HCT116 (cell line): Measurements from ENCODE around the gene CAST. TPM values are rescaled to one million over a fixed set of nuclear protein-coding genes. Genes with fewer than 3 reads are reported as not detected.

Experiments used
- ATAC-seq: fragments of 200-7000 bp; cut with Tn5 transposase; 2 replicates; pipeline ENCODE4 v1.9.1; 2020; ENCODE audit warnings: mild to moderate bottlenecking, moderate library complexity
- BruUV-seq: library from RNA; stranded (reverse); fragments of 400-500 nt; replicated peaks from 2 replicates; lab custom pipeline; 2021; lab: Mats Ljungman, UMichigan
- CTCF ChIA-PET: fragments of 300-600 bp; sonication (Branson Sonifier 250); formaldehyde crosslinking; loops from one replicate; lab custom pipeline; 2021; ENCODE audit warnings: antibody characterized with exemption; lab: Charles Lee
- POLR2A ChIA-PET: fragments of 300-600, 350-600 bp; sonication (Branson Sonifier 250); formaldehyde crosslinking; loops from one replicate; lab custom pipeline; 2021; ENCODE audit warnings: antibody characterized with exemption; lab: Charles Lee
- RAD21 ChIA-PET, 2 experiments: fragments of 300-600 bp; sonication (Branson Sonifier 250); formaldehyde crosslinking; loops; one replicate each; lab custom pipeline; 2023; ENCODE audit warnings: low total read pairs in 2 of 2; ENCODE audit not compliant: uncharacterized antibody in 2 of 2, unreplicated experiment in 2 of 2, low non-redundant PET in 1 of 2; lab: Charles Lee
- DNase-seq: peaks from one replicate; pipeline ENCODE4 v3.0.0-alpha.2; 2010; ENCODE audit warnings: low read depth, low spot score
- H2AFZ ChIP-seq: fragments of 200-600 bp; shearing (Covaris generic), sonication (generic); 2 replicates; pipeline ENCODE4 v1.6.1; 2017; ENCODE audit warnings: low read depth, mixed run types, mixed read lengths, antibody characterized with exemption, low read length; ENCODE audit not compliant: poor library complexity, severe bottlenecking
- H3K27ac ChIP-seq: 2 replicates; pipeline ENCODE4 v1.5.1; 2012; ENCODE audit warnings: low read depth, low read length
- H3K27me3 ChIP-seq: fragments of 200-600 bp; sonication (generic); 2 replicates; pipeline ENCODE4 v1.6.1; 2016; ENCODE audit warnings: mixed run types, low read length, mixed read lengths; ENCODE audit not compliant: insufficient read depth
- H3K36me3 ChIP-seq, 2 experiments: fragments of 200-500 bp in 1 of 2; fragments of 200-600 bp in 1 of 2; sonication (Bioruptor generic) in 1 of 2; sonication (generic) in 1 of 2; 2 replicates each; pipeline versions ENCODE4 v1.5.1 to v1.6.1; 2014 to 2016; ENCODE audit warnings: low read length in 2 of 2, inconsistent platforms in 1 of 2, mixed read lengths in 1 of 2, mixed run types in 1 of 2; ENCODE audit not compliant: insufficient read depth in 2 of 2, control insufficient read depth in 1 of 2
- H3K4me1 ChIP-seq, 2 experiments: fragments of 200-600 bp in 1 of 2; sonication (generic) in 1 of 2; 2 replicates each; pipeline versions ENCODE4 v1.5.1 to v1.6.1; 2012 to 2017; ENCODE audit warnings: low read length in 2 of 2, inconsistent platforms in 1 of 2, mild to moderate bottlenecking in 1 of 2, mixed read lengths in 1 of 2, mixed run types in 1 of 2, moderate library complexity in 1 of 2; ENCODE audit not compliant: insufficient read depth in 2 of 2, control insufficient read depth in 1 of 2
- H3K4me2 ChIP-seq: fragments of 200-600 bp; sonication (generic); 2 replicates; pipeline ENCODE4 v1.6.1; 2017; ENCODE audit warnings: mixed run types, low read length, mixed read lengths
- H3K4me3 ChIP-seq, 2 experiments: fragments of 200-600 bp in 1 of 2; sonication (generic) in 1 of 2; replicated peaks in 1 of 2; 2 replicates each; pipeline ENCODE4 v1.5.1; 2011 to 2016; ENCODE audit warnings: low read length in 2 of 2, control low read depth in 1 of 2, low read depth in 1 of 2, mild to moderate bottlenecking in 1 of 2, mixed read lengths in 1 of 2, mixed run types in 1 of 2
- H3K79me2 ChIP-seq: fragments of 200-600 bp; sonication (generic); 2 replicates; pipeline ENCODE4 v1.6.1; 2017; ENCODE audit warnings: mild to moderate bottlenecking, mixed run types, low read length, moderate library complexity, mixed read lengths; ENCODE audit not compliant: insufficient read depth
- H3K9ac ChIP-seq: fragments of 200-600 bp; sonication (generic); 2 replicates; pipeline ENCODE4 v1.6.1; 2016; ENCODE audit warnings: low read length, mixed read lengths
- H3K9me2 ChIP-seq: fragments of 200-600 bp; sonication (generic), shearing (Covaris generic); 2 replicates; pipeline ENCODE4 v1.6.1; 2017; ENCODE audit warnings: mixed run types, mild to moderate bottlenecking, moderate library complexity; ENCODE audit not compliant: insufficient read depth
- H3K9me3 ChIP-seq, 2 experiments: fragments of 200-500 bp in 1 of 2; fragments of 200-600 bp in 1 of 2; sonication (Bioruptor generic) in 1 of 2; sonication (generic) in 1 of 2; 2 replicates each; pipeline ENCODE4 v1.6.1; 2014 to 2017; ENCODE audit warnings: low read length in 2 of 2, mixed read lengths in 2 of 2, inconsistent platforms in 1 of 2, low read depth in 1 of 2, mild to moderate bottlenecking in 1 of 2, mixed run types in 1 of 2, moderate library complexity in 1 of 2; ENCODE audit not compliant: control insufficient read depth in 1 of 2, insufficient read depth in 1 of 2
- H4K20me1 ChIP-seq: fragments of 200-600 bp; sonication (generic), shearing (Covaris generic); 2 replicates; pipeline ENCODE4 v1.6.1; 2017; ENCODE audit warnings: mixed run types, mild to moderate bottlenecking, moderate library complexity; ENCODE audit not compliant: insufficient read depth
- CTCF ChIP-seq, 3 experiments: fragments of 200-600 bp in 1 of 3; sonication (generic) in 1 of 3; IDR thresholded peaks in 2 of 3; conservative IDR thresholded peaks in 1 of 3; 2 replicates each; pipeline ENCODE4 v1.5.1; 2012 to 2017; ENCODE audit warnings: low read depth in 2 of 3, low read length in 2 of 3, antibody characterized with exemption in 1 of 3, borderline replicate concordance in 1 of 3, control low read depth in 1 of 3, mild to moderate bottlenecking in 1 of 3, mixed read lengths in 1 of 3, mixed run types in 1 of 3, moderate library complexity in 1 of 3; ENCODE audit not compliant: insufficient read depth in 1 of 3
- FOSL1 ChIP-seq: IDR thresholded peaks from 2 replicates; pipeline ENCODE4 v1.6.1; 2012; ENCODE audit warnings: low read depth
- JUND ChIP-seq: IDR thresholded peaks from 2 replicates; pipeline ENCODE4 v1.6.1; 2012
- POLR2AphosphoS5 ChIP-seq: IDR thresholded peaks from 2 replicates; pipeline ENCODE4 v1.6.1; 2011; ENCODE audit warnings: mild to moderate bottlenecking, low read depth, low read length, moderate library complexity
- RAD21 ChIP-seq: IDR thresholded peaks from 2 replicates; pipeline ENCODE4 v1.6.1; 2012; ENCODE audit warnings: low read depth, mild to moderate bottlenecking
- SIN3A ChIP-seq: IDR thresholded peaks from 2 replicates; pipeline ENCODE4 v1.6.1; 2012; ENCODE audit warnings: low read depth
- intact Hi-C: fragments of 100-400 bp; cut with micrococcal nuclease; formaldehyde crosslinking; loops from 2 replicates; pipeline ENCODE4 v1.10.0; 2022
- total RNA-seq: library from RNA; stranded (reverse); gene quantifications from one replicate; pipeline ENCODE4 v1.2.1, GENCODE V29; 2021; ENCODE audit not compliant: unreplicated experiment

Gene CAST
- total RNA-seq, 1 experiment from 2014 or later = 142 TPM

- no peak for ATAC-seq
- POLR2A ChIA-PET = no interaction called here
- no peaks in the 10 kb centered on the region for H3K79me2 ChIP-seq
- H3K9ac ChIP-seq = no peak overlapping the region
- H2AFZ ChIP-seq = no peak overlapping the region
- H4K20me1 ChIP-seq = no peaks in the 10 kb centered on the region
- H3K9me2 ChIP-seq = no peaks in the 10 kb centered on the region
- H3K4me3 ChIP-seq = no peak overlapping the region
- RAD21 ChIA-PET = interaction anchor here (0.6 to 1.0 kb wide), 6 partner anchors 116 to 414 kb away, joined by 3 to 6 read pairs (median 4); partner anchors contain the start of gene LIX1 (in 1 of the 2)
- H3K4me2 ChIP-seq = no peak overlapping the region
- no TSS peak for BruUV-seq
- no peaks in the 10 kb centered on the region for H3K4me1 ChIP-seq
- peak; percentile 67 for TF ChIP-seq RAD21
- TF ChIP-seq CTCF (IDR thresholded peaks at IDR 0.05 in 2 of 3, conservative IDR thresholded peaks at IDR 0.05 in 1 of 3; ENCODE audit: borderline replicate concordance in 1 of 3, insufficient read depth in 1 of 3, low read depth in 2 of 3, low read length in 2 of 3) = peak; percentile 55 to 80 (median 65); a peak in 5 of 6 replicates
- no peak for TF ChIP-seq JUND
- TF ChIP-seq FOSL1 = no peak
- no peak for TF ChIP-seq SIN3A
- TF ChIP-seq POLR2AphosphoS5 = no peak
- CTCF ChIA-PET = interaction anchor here (0.6 to 1.6 kb wide), 27 partner anchors 10 to 1672 kb away, joined by 3 to 22 read pairs (median 4); partner anchors contain the start of genes LIX1 and LNPEP
- no peaks in the 10 kb centered on the region for H3K27me3 ChIP-seq
- intact Hi-C loops = loop anchor here (1.0 to 5.0 kb wide), 5 partner anchors 117 to 410 kb away; partner anchors contain the start of genes LIX1 and LNPEP
- DNase-seq = peak; percentile 36
- peaks cover 22 to 32% of the 10 kb centered on the region in 2 experiments for H3K36me3 ChIP-seq
- no peaks in the 10 kb centered on the region for H3K9me3 ChIP-seq
- H3K27ac ChIP-seq = no peak overlapping the region
Observed at GRCh38 chr5:96752341-96753016, 90.3 kb downstream of the CAST start.
